Measurements from ENCODE around the gene TBC1D32.
"Not testable (repeated sequence)": the region's sequence is repeated elsewhere in the genome, so short reads cannot be mapped to it uniquely, and the experiment has no call there.

The TBC1D32 gene, protein sequence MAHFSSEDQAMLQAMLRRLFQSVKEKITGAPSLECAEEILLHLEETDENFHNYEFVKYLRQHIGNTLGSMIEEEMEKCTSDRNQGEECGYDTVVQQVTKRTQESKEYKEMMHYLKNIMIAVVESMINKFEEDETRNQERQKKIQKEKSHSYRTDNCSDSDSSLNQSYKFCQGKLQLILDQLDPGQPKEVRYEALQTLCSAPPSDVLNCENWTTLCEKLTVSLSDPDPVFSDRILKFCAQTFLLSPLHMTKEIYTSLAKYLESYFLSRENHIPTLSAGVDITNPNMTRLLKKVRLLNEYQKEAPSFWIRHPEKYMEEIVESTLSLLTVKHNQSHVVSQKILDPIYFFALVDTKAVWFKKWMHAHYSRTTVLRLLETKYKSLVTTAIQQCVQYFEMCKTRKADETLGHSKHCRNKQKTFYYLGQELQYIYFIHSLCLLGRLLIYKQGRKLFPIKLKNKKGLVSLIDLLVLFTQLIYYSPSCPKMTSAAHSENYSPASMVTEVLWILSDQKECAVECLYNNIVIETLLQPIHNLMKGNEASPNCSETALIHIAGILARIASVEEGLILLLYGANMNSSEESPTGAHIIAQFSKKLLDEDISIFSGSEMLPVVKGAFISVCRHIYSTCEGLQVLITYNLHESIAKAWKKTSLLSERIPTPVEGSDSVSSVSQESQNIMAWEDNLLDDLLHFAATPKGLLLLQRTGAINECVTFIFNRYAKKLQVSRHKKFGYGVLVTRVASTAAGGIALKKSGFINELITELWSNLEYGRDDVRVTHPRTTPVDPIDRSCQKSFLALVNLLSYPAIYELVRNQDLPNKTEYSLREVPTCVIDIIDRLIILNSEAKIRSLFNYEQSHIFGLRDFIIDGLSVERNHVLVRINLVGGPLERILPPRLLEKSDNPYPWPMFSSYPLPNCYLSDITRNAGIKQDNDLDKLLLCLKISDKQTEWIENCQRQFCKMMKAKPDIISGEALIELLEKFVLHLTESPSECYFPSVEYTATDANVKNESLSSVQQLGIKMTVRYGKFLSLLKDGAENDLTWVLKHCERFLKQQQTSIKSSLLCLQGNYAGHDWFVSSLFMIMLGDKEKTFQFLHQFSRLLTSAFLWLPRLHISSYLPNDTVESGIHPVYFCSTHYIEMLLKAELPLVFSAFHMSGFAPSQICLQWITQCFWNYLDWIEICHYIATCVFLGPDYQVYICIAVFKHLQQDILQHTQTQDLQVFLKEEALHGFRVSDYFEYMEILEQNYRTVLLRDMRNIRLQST

GRCh38 chr6:121334299-121335086 is at the start of gene TBC1D32:
TSS of gene TBC1D32 (minus strand) at chr6:121334480. CDS start at chr6:121334430, 50 bp downstream.
- DNase-seq (ENCODE audit: low spot score) = peak; percentile 90

DNA sequence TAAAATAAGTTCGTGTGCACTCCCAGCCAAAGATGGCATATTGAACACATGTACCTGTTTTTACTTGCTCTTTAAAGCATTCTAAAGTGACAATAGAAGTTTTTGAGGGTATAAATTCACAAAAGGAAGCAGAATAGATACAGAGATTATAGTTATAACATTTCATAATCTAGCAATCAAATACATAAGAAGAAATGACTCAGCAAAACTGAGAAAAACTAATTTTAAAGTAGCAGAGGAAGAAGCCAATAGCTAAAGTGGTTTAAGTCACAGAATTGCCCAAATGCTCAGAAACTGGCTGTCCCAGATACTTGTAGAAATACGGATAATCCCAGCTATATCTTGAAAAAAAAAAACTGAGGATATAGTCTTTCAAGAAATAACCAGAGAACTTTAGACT is 49.2 kb upstream of the TBC1D32 start:
- no peak for DNase-seq (ENCODE audit: low spot score)

- DNase-seq (ENCODE audit: low spot score) = no peak
Measured at GRCh38 chr6:121382467-121383121, 48.3 kb upstream of the TBC1D32 start.

- DNase-seq (ENCODE audit: low spot score) = no peak
Measured at GRCh38 chr6:121376411-121376810, 42.1 kb upstream of the TBC1D32 start.

DNA sequence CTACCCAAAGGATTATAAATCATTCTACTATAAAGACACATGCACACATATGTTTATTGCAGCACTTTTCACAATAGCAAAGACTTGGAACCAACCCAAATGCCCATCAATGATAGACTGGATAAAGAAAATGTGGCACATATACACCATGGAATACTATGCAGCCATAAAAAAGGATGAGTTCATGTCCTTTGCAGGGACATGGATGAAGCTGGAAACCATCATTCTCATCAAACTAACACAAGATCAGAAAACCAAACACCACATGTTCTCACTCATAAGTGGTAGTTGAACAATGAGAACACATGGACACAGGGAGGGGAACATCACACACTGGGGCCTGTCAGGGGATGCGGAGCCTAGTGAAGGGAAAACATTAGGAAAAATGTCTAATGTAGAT is 39.9 kb upstream of the TBC1D32 start:
- not testable (repeated sequence) for DNase-seq (ENCODE audit: low spot score)

DNA sequence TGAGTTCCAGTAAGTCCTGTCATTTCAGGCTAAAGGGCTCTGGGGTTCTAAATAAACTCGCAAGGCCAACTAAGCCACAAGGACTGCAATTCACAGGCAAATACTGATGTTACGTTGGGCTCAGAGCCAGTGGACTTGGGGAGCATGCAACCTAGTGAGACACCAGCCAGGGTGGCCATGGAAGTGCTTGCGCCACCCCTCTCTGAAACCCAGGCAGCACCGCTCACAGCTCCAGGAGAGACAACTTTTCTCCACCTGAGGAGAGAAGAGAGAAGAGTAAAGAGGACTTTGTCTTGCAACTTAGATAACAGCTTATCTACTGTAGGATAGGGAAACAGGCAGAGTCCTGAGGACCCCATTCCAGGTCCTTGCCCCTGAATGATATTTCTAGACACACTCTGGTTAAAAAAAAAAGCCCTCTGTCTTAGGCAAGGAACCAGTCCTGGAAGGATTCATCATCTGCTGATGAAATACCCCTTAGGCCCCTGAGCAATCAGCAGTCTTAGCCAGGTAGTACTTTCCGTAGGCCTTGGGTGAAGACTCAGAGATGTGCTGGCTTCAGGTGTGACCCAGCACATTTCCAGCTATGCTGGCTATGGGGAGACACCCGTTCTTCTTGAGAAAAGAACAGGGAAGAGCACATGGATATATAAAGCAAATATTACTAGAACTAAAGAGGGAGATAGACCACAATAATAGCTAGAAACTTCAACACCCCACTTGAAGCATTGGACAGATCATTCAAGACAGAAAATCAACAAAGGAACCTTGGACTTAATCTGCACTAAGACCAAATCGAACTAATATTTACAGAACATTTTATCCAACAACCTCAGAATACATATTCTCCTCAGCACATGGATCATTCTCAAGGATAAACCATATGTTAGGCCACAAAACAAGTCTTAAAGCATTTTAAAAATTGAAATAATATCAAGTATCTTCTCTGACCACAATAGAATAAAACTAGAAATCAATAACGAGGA is 31.5 kb upstream of the TBC1D32 start:
- DNase-seq (ENCODE audit: low spot score) = no peak

GRCh38 chr6:121356575-121356974 is 22.3 kb upstream of the TBC1D32 start:
- DNase-seq (ENCODE audit: low spot score) = no peak

DNA sequence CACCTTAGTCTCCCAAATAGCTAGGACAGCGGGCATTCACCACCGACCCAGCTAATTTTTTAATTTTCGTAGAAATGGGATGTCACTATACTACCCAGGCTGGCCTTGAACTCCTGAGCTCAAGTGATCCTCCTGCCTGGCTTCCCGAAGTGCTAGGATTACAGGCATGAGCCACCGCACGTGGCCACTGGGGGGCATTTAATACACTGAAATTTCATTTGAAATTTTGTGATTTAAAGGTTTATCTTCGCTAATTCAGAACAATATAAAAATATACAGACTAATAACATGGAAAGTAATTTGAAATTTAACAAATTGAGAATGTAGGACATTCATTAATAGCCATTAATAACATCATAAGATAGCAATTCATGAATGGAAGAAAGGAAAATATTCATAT is 20.5 kb upstream of the TBC1D32 start:
- no peak for DNase-seq (ENCODE audit: low spot score)

- DNase-seq (ENCODE audit: low spot score) = no peak
Measured at GRCh38 chr6:121352941-121353340, 18.7 kb upstream of the TBC1D32 start.

DNA sequence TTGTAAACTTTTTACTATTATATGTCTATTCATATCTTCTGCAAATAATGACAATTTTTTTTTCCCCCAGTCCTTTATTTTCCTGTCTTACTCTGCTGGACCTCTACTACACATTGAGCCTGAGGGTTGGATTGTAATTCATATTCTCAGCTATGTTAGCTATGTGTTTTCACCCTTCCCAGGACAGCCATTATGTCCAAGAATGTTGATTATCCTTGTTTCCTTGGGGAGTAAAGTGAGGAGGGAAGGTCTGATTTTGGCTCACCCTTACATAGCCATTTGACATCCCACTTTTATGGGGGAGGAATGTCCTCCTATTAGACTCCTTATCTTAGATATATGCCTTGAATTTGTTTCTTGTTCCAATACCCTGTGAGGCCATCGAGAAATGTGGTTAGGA is 17.6 kb upstream of the TBC1D32 start:
- DNase-seq (ENCODE audit: low spot score) = no peak

DNA sequence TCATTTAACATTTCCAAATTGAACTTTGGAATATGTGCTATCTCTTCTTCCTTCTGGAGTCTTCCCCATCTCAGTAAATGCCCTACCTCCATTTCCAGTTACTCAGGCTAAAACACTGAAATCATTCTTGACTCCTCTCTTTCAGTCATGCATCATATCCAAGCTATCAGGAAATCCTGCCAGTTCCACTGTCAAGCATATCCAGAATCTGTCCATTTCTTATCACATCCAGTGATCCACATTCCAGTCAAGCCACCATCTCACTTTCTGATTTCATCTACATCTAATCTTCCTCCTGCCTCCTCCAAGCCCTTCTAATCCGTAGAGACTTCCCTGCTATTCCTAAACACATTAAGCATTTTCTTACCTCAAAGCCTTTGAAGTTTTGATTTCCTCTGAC is 15.3 kb upstream of the TBC1D32 start:
- no peak for DNase-seq (ENCODE audit: low spot score)

DNA sequence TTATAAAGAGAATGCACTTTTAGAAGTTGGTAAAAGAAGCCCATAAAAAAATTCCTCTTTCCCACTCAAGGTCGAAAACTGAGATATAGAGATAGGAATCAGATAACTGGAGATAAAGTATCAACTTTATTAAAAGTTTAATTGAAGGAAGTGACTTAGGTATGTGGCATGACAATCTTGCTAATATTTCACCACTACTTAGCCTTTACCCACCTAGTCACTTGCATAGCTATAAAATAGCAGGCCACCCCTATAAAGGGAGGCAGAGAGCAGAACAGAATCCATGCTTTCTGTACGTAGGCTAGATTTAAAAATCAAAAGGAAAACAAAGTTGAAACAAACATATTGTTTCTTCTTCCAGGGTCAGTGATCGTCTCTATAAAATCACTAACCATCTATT is 13.2 kb upstream of the TBC1D32 start:
- no peak for DNase-seq (ENCODE audit: low spot score)

- no peak for DNase-seq (ENCODE audit: low spot score)
Measured at GRCh38 chr6:121344539-121344938, 10.3 kb upstream of the TBC1D32 start.

DNA sequence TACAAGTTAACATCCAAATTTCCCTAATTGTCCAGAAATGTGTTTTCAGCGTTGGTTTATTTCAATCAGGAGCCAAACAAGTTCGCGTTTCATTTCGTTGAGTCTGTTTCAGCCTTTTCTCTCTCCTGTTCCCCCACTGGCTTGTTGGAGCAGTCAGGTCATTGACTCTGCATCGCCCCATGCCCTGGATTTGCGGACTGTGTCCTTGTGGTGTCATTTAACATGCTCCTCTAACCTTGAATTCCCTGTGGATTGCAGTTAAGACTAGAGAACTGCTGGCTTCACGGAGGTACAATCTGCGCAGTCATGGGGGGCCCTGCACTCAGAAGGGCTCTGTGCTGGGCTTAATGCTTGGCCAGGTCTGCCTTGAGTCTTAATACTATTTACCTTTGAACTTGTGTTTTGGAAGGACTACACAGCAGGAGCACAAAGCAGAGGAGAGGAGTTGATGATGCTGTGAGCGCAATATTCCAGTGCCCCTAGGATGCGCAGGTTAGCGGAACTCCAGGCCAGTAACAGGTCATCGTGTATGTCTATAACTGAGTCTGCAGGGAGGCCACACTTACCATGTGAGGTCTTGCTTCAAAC is 5.5 kb upstream of the TBC1D32 start:
- no peak for DNase-seq (ENCODE audit: low spot score)

DNA sequence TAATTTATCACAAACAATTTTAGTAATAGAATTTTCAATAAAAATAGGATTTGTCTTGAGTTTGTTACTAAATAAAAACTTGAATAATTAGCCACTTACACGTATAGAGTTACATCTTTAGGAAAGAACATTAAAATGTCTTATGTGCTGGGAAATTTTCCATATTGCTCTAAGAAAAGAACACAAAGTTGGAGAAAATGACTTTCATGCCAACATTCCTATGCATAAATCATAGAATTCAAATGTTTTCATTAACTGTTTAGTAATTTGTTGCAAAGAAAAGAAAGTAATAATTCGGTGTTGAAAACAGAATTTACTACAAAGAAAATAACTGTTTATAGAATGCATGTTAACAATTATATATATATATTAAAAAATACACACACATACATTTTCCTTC is 4.7 kb upstream of the TBC1D32 start:
- no peak for DNase-seq (ENCODE audit: low spot score)

DNA sequence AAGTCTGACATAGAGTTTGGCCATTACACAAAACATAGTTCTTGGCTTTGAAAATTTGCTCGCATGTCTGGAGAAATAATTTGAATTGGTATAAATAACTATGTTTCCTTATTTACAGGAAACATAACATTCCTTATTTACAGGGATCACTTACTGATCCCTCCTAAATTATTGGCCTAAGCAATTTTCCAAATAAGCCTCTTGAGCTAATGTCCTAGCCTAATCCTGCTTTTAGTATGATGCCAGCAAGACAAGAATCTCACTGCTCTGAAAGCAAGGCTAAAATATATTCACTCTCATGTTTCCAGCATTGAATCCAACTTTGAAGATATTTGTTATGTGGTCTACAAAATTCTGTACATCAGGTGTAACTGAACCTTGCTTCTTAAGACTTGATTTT is 4.1 kb upstream of the TBC1D32 start:
- no peak for DNase-seq (ENCODE audit: low spot score)

- no peak for DNase-seq (ENCODE audit: low spot score)
Measured at GRCh38 chr6:121335087-121336008, 1.1 kb upstream of the TBC1D32 start.

- not testable (repeated sequence) for DNase-seq (ENCODE audit: low spot score)
Measured at GRCh38 chr6:121333694-121334093, 586 bp downstream of the TBC1D32 start.
